H1 (cell line): ENCODE data around the gene HTRA2. TPM values are rescaled to one million over a fixed set of nuclear protein-coding genes. Genes with fewer than 3 reads are reported as not detected.
A peak's percentile ranks its signal among the peaks of the same experiment; 100 is the strongest.

Experiments
- HDAC2 ChIP-seq, 2 experiments: fragments of 300-600 bp in 1 of 2; sonication (generic) in 1 of 2; IDR thresholded peaks; 2 replicates each; pipeline ENCODE4 v1.6.1; 2011 to 2012; ENCODE audit warnings: low read depth in 2 of 2, low read length in 2 of 2, mild to moderate bottlenecking in 2 of 2, moderate library complexity in 2 of 2, borderline replicate concordance in 1 of 2, inconsistent platforms in 1 of 2
- PHF8 ChIP-seq: fragments of 200-600 bp; sonication (generic); conservative IDR thresholded peaks from 2 replicates; pipeline ENCODE4 v1.7.1; 2012; ENCODE audit warnings: low read depth, mild to moderate bottlenecking, inconsistent platforms, low read length, moderate library complexity
- RAD21 ChIP-seq, 2 experiments: IDR thresholded peaks in 1 of 2; conservative IDR thresholded peaks in 1 of 2; 2 replicates each; pipeline ENCODE4 v1.6.1; 2011; ENCODE audit warnings: low read depth in 2 of 2, low read length in 2 of 2, improper control_type of control experiment in 1 of 2, inconsistent platforms in 1 of 2, mild to moderate bottlenecking in 1 of 2, moderate library complexity in 1 of 2
- polyA plus RNA-seq, 7 experiments: library from polyadenylated mRNA; depleted of rRNA in 3 of 7; stranded (reverse) in 5 of 7; unstranded in 2 of 7; fragments of >200 nt in 5 of 7; fragments of 200-250 nt in 2 of 7; gene quantifications; 1 replicate in 5 of 7; 2 replicates in 1 of 7; 4 replicates in 1 of 7; pipeline versions ENCODE4 v1.2.1 to v1.2.3, GENCODE V29; 2011 to 2013; ENCODE audit warnings: missing spikeins in 2 of 7, mixed read lengths in 2 of 7
- total RNA-seq: library from RNA; stranded (reverse); fragmentation: NEBNext Ultra II Directional; extraction: Animal tissue kit (Norgen Biotek cat#: 25700); gene quantifications from 2 replicates; pipeline ENCODE4 v1.2.1, GENCODE V29; 2021

HTRA2 gene
- total and polyA plus RNA-seq, 2 of the 8 experiments (the other 6 are each of a cell fraction or from before 2014, with no cell fraction given), result 21.6 to 37.6 TPM

DNA sequence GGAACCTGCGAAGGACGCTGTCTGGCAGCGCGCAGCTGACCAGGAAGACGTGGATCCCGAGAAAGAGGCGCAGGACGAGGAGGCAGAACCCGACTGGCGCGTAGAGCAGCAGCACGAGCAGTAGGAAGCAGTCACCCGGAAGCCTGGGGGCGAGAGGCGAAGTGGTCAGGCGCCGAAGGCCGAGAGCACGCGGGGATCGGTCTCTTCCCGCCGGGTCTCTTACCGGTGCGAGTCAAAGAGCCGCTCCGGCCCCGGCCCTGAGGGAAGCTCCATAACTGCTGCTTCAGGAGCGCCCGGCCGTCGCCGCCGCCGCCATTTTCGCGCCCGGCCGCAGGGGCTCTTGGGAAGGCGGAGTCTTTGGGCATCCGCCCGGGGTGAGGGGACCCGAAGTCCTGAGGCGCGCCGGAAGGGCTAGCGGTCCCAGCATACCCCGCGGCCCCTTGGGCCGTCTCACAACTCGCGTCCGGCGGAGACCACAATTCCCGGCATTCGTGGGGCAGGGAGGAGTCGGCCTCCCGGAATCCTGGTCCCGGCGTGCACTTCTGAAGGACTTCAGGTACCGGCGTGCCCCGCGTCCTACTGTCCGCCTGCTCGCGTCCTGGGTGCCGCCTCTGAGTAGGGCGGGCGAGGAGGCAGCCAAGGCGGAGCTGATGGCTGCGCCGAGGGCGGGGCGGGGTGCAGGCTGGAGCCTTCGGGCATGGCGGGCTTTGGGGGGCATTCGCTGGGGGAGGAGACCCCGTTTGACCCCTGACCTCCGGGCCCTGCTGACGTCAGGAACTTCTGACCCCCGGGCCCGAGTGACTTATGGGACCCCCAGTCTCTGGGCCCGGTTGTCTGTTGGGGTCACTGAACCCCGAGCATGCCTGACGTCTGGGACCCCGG, at the start of gene HTRA2, which contains the start of gene AUP1 (continued):
- TF ChIP-seq PHF8 (peak; percentile 99), RAD21 (IDR thresholded peaks at IDR 0.05 in 1 of 2, conservative IDR thresholded peaks at IDR 0.05 in 1 of 2; ENCODE audit: low read depth in 2 of 2, low read length in 2 of 2) (0 out of 4 replicates have a peak, but pooled peaks of 1 of the 2 experiments have one; percentile 3), HDAC2 (IDR thresholded peaks at IDR 0.05; ENCODE audit: borderline replicate concordance in 1 of 2, low read depth in 2 of 2, low read length in 2 of 2) (peak in 1 of 2 experiments; percentile 37; a peak in 1 of 4 replicates)
- TF ChIP-seq, all 59 proteins: peak for 25
